B cell (primary cell): ENCODE results near the gene MRAS. TPM values are rescaled to one million over a fixed set of nuclear protein-coding genes. Genes with fewer than 3 reads are reported as not detected.
"Not testable (repeated sequence)": the region's sequence is repeated elsewhere in the genome, so short reads cannot be mapped to it uniquely, and the experiment has no call there.

ENCODE experiments used
- ATAC-seq: fragments of 200-7000 bp; cut with Tn5 transposase; one replicate; pipeline ENCODE4 v1.10.0; 2021; ENCODE audit warnings: low read depth, mild to moderate bottlenecking, moderate number of reproducible peaks, moderate library complexity
- CTCF ChIA-PET: fragments of 350-600 bp; sonication (Branson Sonifier 250); formaldehyde crosslinking; loops from one replicate; lab custom pipeline; 2021; ENCODE audit warnings: antibody characterized with exemption, inconsistent platforms; lab: Charles Lee
- POLR2A ChIA-PET: fragments of 350-600 bp; sonication (Branson Sonifier 250); formaldehyde crosslinking; loops from one replicate; lab custom pipeline; 2021; ENCODE audit warnings: antibody characterized with exemption; lab: Charles Lee
- DNase-seq: peaks from one replicate; pipeline ENCODE4 v3.0.0; 2013
- H2AFZ ChIP-seq: 2 replicates; pipeline ENCODE4 v1.6.1; 2012; ENCODE audit warnings: mild to moderate bottlenecking, low read depth, low read length; ENCODE audit not compliant: insufficient read depth, poor library complexity, severe bottlenecking
- H3K27ac ChIP-seq, 2 donors: 1 replicate in 1 of 2; 2 replicates in 1 of 2; pipeline ENCODE4 v1.5.1; 2012 to 2013; ENCODE audit warnings: low read length in 2 of 2, mild to moderate bottlenecking in 2 of 2, moderate library complexity in 1 of 2
- H3K27me3 ChIP-seq, 4 experiments: fragments of 200-600 bp in 1 of 4; sonication (generic) in 1 of 4; replicated peaks in 1 of 4; 1 replicate in 2 of 4; 2 replicates in 2 of 4; pipeline versions ENCODE4 v1.6.1 to v1.7.0; 2013 to 2016; ENCODE audit warnings: low read length in 3 of 4, mild to moderate bottlenecking in 2 of 4, mixed read lengths in 1 of 4, moderate library complexity in 1 of 4; ENCODE audit not compliant: insufficient read depth in 4 of 4, control insufficient read depth in 3 of 4; ENCODE audit errors: control extremely low read depth in 1 of 4
- H3K36me3 ChIP-seq, 2 experiments: replicated peaks in 1 of 2; 1 replicate in 1 of 2; 2 replicates in 1 of 2; pipeline versions ENCODE4 v1.6.1 to v1.7.1; 2013; ENCODE audit warnings: low read length in 1 of 2; ENCODE audit not compliant: insufficient read depth in 2 of 2, control insufficient read depth in 1 of 2; ENCODE audit errors: control extremely low read depth in 1 of 2, extremely low read depth in 1 of 2
- H3K4me1 ChIP-seq, 2 donors: fragments of 200-600 bp in 1 of 2; sonication (generic) in 1 of 2; 1 replicate in 1 of 2; 2 replicates in 1 of 2; pipeline versions ENCODE4 v1.5.1 to v1.6.1; 2013 to 2017; ENCODE audit warnings: low read length in 2 of 2; ENCODE audit not compliant: control insufficient read depth in 2 of 2, insufficient read depth in 2 of 2
- H3K4me2 ChIP-seq: replicated peaks from 2 replicates; pipeline ENCODE3; 2012; ENCODE audit warnings: mild to moderate bottlenecking, low read depth, low read length; ENCODE audit not compliant: poor library complexity, severe bottlenecking
- H3K4me3 ChIP-seq, 5 experiments: fragments of 200-600 bp in 1 of 5; sonication (generic) in 1 of 5; 1 replicate in 3 of 5; 2 replicates in 2 of 5; pipeline versions ENCODE4 v1.5.1 to v1.7.0; 2011 to 2016; ENCODE audit warnings: low read length in 4 of 5, mild to moderate bottlenecking in 4 of 5, low read depth in 2 of 5, control low read depth in 1 of 5, moderate library complexity in 1 of 5; ENCODE audit not compliant: insufficient read depth in 1 of 5; ENCODE audit errors: control extremely low read depth in 1 of 5, extremely low read depth in 1 of 5
- H3K79me2 ChIP-seq: fragments of 200-600 bp; sonication (generic); one replicate; pipeline ENCODE4 v1.6.0; 2016; ENCODE audit warnings: low read length; ENCODE audit not compliant: control insufficient read depth, insufficient read depth
- H3K9ac ChIP-seq: fragments of 200-600 bp; sonication (generic); 2 replicates; pipeline ENCODE4 v1.6.1; 2017; ENCODE audit warnings: mild to moderate bottlenecking, low read length, moderate library complexity
- H3K9me3 ChIP-seq, 3 donors: one replicate each; pipeline versions ENCODE4 v1.6.1 to v1.7.1; 2013; ENCODE audit warnings: low read length in 2 of 3; ENCODE audit not compliant: control insufficient read depth in 2 of 3, insufficient read depth in 1 of 3; ENCODE audit errors: control extremely low read depth in 1 of 3
- H4K20me1 ChIP-seq: 2 replicates; pipeline ENCODE4 v1.6.0; 2012; ENCODE audit warnings: mild to moderate bottlenecking, low read length; ENCODE audit not compliant: insufficient read depth, control insufficient read depth, poor library complexity, severe bottlenecking
- H3K27ac Mint-ChIP-seq: one replicate; pipeline ENCODE4 v1.8.0; 2021; ENCODE audit warnings: mixed read lengths
- H3K27me3 Mint-ChIP-seq: one replicate; pipeline ENCODE4 v1.8.0; 2021; ENCODE audit warnings: mixed read lengths
- H3K4me1 Mint-ChIP-seq: one replicate; pipeline ENCODE4 v1.8.0; 2021; ENCODE audit warnings: mixed read lengths
- H3K4me3 Mint-ChIP-seq: one replicate; pipeline ENCODE4 v1.8.0; 2021; ENCODE audit warnings: mixed read lengths
- H3K9me3 Mint-ChIP-seq: one replicate; pipeline ENCODE4 v1.8.0; 2022; ENCODE audit warnings: mixed read lengths; ENCODE audit not compliant: insufficient read depth
- EZH2 ChIP-seq: IDR thresholded peaks from 2 replicates; pipeline ENCODE4 v1.6.1; 2012; ENCODE audit warnings: borderline replicate concordance, low read depth, mild to moderate bottlenecking, moderate library complexity, low read length; ENCODE audit not compliant: insufficient read depth, poor library complexity, severe bottlenecking
- WGBS: methylation state at CpG from one replicate; pipeline ENCODE4 v1.1.5; 2013; ENCODE audit warnings: missing lambda C conversion rate; ENCODE audit not compliant: insufficient coverage; 5-methylcytosine and 5-hydroxymethylcytosine counted together
- intact Hi-C: fragments of 100-400 bp; cut with micrococcal nuclease; formaldehyde crosslinking; loops from one replicate; pipeline ENCODE4 v1.10.0; 2022
- polyA plus RNA-seq: library from polyadenylated mRNA; depleted of rRNA; stranded (reverse); fragments of >200 nt; gene quantifications from 2 replicates; pipeline ENCODE4 v1.2.3, GENCODE V29; 2012
- total RNA-seq, 2 donors: library from RNA; stranded (reverse); fragments of 120-200 nt in 1 of 2; gene quantifications; 1 replicate in 1 of 2; 2 replicates in 1 of 2; pipeline versions ENCODE4 v1.2.3 to v1.2.4, GENCODE V29; 2013 to 2022
- TF ChIP-seq, protein P1 (sequence below): fragments of 200-600 bp; IDR thresholded peaks from one replicate; pipeline ENCODE4 v1.8.0; 2022; ENCODE audit warnings: antibody characterized with exemption, mild to moderate bottlenecking

MRAS gene
- total and polyA plus RNA-seq, 2 donors (not counting 1 experiment from before 2014, with no cell fraction given) = 0.03 to 0.22 TPM

DNA sequence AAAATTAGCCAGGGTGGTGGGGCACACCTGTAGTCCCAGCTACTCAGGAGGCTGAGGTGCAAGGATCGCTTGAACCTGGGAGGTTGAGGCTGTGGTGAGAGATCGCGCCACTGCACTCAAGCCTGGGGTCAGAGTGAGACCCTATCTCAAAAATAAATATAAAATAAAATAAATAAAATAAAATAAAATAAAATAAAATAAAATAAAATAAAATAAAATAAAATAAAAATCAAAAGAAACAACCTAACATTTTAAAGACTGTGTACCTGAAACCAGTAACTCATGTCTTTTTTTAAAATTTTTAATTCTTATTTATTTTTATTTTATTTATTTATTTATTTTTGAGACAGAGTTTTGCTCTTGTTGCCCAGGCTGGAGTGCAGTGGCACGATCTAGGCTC lies 78.4 kb downstream of the MRAS start:
- H3K9me3 ChIP-seq, H3K27me3 ChIP-seq, DNase-seq, ATAC-seq, H4K20me1 ChIP-seq, H3K9me3 Mint-ChIP-seq, H3K4me3 Mint-ChIP-seq, H2AFZ ChIP-seq, H3K4me2 ChIP-seq, H3K9ac ChIP-seq, CTCF ChIA-PET, H3K4me1 ChIP-seq, POLR2A ChIA-PET, intact Hi-C loops, H3K36me3 ChIP-seq, H3K4me3 ChIP-seq, H3K27ac ChIP-seq, H3K27ac Mint-ChIP-seq, H3K4me1 Mint-ChIP-seq, H3K79me2 ChIP-seq: not testable (repeated sequence)
- 82% methylated on average over 1 of the region's 4 CpGs for WGBS
- peaks cover 25% of the 10 kb centered on the region for H3K27me3 Mint-ChIP-seq

DNA sequence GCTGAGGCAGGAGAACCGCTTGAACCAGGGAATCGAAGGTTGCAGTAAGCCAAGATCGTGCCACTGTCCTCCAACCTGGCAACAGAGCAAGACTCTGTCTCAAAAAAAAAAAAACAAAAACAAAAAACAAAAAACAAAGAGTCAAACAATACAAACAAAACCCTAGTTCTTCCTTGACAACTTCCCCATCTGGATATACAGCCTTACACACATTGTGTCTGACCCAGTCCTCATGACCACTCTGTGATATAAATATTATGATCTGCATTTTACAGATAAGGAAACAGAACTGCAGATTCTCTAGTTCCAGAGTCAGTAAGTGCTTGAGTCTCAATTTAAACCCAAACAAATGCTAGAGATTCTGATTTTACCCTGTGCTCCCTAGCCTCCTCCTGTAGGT lies 81.3 kb downstream of the MRAS start:
- no peak overlapping the region for H3K4me2 ChIP-seq
- DNase-seq (no peak), ATAC-seq (no peak)
- H3K4me1 ChIP-seq = peaks cover 7 to 9% of the 10 kb centered on the region in 2 donors
- peaks cover 45% of the 10 kb centered on the region for H3K27me3 Mint-ChIP-seq
- no peaks in the 10 kb centered on the region for H3K79me2 ChIP-seq
- no peak overlapping the region for H3K27ac ChIP-seq
- no peaks in the 10 kb centered on the region for H4K20me1 ChIP-seq
- no peak overlapping the region for H2AFZ ChIP-seq
- no peak overlapping the region for H3K9ac ChIP-seq
- WGBS = 90% methylated on average over 3 of the region's 3 CpGs
- no peak overlapping the region for H3K4me3 ChIP-seq
- no peak overlapping the region for H3K4me3 Mint-ChIP-seq
- H3K4me1 Mint-ChIP-seq = peaks cover 11% of the 10 kb centered on the region
- TF ChIP-seq, protein P1, sequence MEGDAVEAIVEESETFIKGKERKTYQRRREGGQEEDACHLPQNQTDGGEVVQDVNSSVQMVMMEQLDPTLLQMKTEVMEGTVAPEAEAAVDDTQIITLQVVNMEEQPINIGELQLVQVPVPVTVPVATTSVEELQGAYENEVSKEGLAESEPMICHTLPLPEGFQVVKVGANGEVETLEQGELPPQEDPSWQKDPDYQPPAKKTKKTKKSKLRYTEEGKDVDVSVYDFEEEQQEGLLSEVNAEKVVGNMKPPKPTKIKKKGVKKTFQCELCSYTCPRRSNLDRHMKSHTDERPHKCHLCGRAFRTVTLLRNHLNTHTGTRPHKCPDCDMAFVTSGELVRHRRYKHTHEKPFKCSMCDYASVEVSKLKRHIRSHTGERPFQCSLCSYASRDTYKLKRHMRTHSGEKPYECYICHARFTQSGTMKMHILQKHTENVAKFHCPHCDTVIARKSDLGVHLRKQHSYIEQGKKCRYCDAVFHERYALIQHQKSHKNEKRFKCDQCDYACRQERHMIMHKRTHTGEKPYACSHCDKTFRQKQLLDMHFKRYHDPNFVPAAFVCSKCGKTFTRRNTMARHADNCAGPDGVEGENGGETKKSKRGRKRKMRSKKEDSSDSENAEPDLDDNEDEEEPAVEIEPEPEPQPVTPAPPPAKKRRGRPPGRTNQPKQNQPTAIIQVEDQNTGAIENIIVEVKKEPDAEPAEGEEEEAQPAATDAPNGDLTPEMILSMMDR = no peak
- TF ChIP-seq EZH2 = no peak
- no peak overlapping the region for H3K27ac Mint-ChIP-seq
- peaks cover 0 to 6% (median 0%) of the 10 kb centered on the region in 3 donors for H3K9me3 ChIP-seq
- intact Hi-C loops = no loop called here
- no peaks in the 10 kb centered on the region for H3K36me3 ChIP-seq
- ChIA-PET CTCF (interaction anchor here (1.1 kb wide), 1 partner anchor 8 kb away, joined by 3 read pairs; no protein-coding TSS in a partner anchor), POLR2A (no interaction called here)
- H3K9me3 Mint-ChIP-seq = no peaks in the 10 kb centered on the region
- peaks cover 0 to 32% (median 14%) of the 10 kb centered on the region in 4 experiments for H3K27me3 ChIP-seq
